ENCODE measurements around the gene JAKMIP2.

JAKMIP2 gene

GRCh38 chr5:147567917-147568598 lies 214.5 kb downstream of the JAKMIP2 start:
- H3K36me3 ChIP-seq = no peaks in the 10 kb centered on the region
- no peak for TF ChIP-seq CTCF (IDR thresholded peaks at IDR 0.05; ENCODE audit: low read depth, low read length)
- DNase-seq = no peak
- H3K4me3 ChIP-seq (ENCODE audit: low read depth, low read length) = no peak overlapping the region
- H3K9me3 ChIP-seq = no peaks in the 10 kb centered on the region
- no peaks in the 10 kb centered on the region for H3K4me1 ChIP-seq
- no peaks in the 10 kb centered on the region for H3K27me3 ChIP-seq

- no peak for DNase-seq
These were observed 217.0 kb downstream of the JAKMIP2 start for GRCh38 chr5:147565524-147565923.

GRCh38 chr5:147564124-147564486 lies 218.4 kb downstream of the JAKMIP2 start:
- Histone ChIP-seq H3K36me3 (no peaks in the 10 kb centered on the region), H3K9me3 (no peaks in the 10 kb centered on the region), H3K27me3 (no peaks in the 10 kb centered on the region), H3K4me3 (ENCODE audit: low read depth, low read length) (no peak overlapping the region), H3K4me1 (no peaks in the 10 kb centered on the region)
- no peak for TF ChIP-seq CTCF (IDR thresholded peaks at IDR 0.05; ENCODE audit: low read depth, low read length)
- DNase-seq = no peak

More at GRCh38 chr5:147565524-147565923, 217.0 kb downstream of the JAKMIP2 start:
- H3K4me3 ChIP-seq (ENCODE audit: low read depth, low read length) = no peak overlapping the region
- no peaks in the 10 kb centered on the region for H3K9me3 ChIP-seq
- H3K27me3 ChIP-seq = no peaks in the 10 kb centered on the region
- H3K4me1 ChIP-seq = no peaks in the 10 kb centered on the region
- no peaks in the 10 kb centered on the region for H3K36me3 ChIP-seq
- TF ChIP-seq CTCF (IDR thresholded peaks at IDR 0.05; ENCODE audit: low read depth, low read length) = no peak

- no peaks in the 10 kb centered on the region for H3K36me3 ChIP-seq
- no peak overlapping the region for H3K4me3 ChIP-seq (ENCODE audit: low read depth, low read length)
- H3K9me3 ChIP-seq = no peaks in the 10 kb centered on the region
- no peak for TF ChIP-seq CTCF (IDR thresholded peaks at IDR 0.05; ENCODE audit: low read depth, low read length)
- H3K4me1 ChIP-seq = peaks cover 2% of the 10 kb centered on the region
- no peak for DNase-seq
- H3K27me3 ChIP-seq = no peaks in the 10 kb centered on the region
These were observed 218.9 kb downstream of the JAKMIP2 start for GRCh38 chr5:147563466-147564123.

- Histone ChIP-seq H3K27me3 (no peaks in the 10 kb centered on the region), H3K4me3 (ENCODE audit: low read depth, low read length) (no peak overlapping the region), H3K4me1 (peaks cover 10% of the 10 kb centered on the region), H3K36me3 (no peaks in the 10 kb centered on the region), H3K9me3 (no peaks in the 10 kb centered on the region)
- DNase-seq = no peak
- no peak for TF ChIP-seq CTCF (IDR thresholded peaks at IDR 0.05; ENCODE audit: low read depth, low read length)
These were observed 221.1 kb downstream of the JAKMIP2 start for GRCh38 chr5:147561435-147561834.

GRCh38 chr5:147560718-147561331 lies 221.7 kb downstream of the JAKMIP2 start:
- Histone ChIP-seq H3K27me3 (no peaks in the 10 kb centered on the region), H3K4me1 (peaks cover 10% of the 10 kb centered on the region), H3K9me3 (no peaks in the 10 kb centered on the region), H3K4me3 (ENCODE audit: low read depth, low read length) (no peak overlapping the region), H3K36me3 (no peaks in the 10 kb centered on the region)
- no peak for TF ChIP-seq CTCF (IDR thresholded peaks at IDR 0.05; ENCODE audit: low read depth, low read length)
- no peak for DNase-seq
